HepG2 (cell line): ENCODE measurements around the gene NECTIN2. TPM values are rescaled to one million over a fixed set of nuclear protein-coding genes. Genes with fewer than 3 reads are reported as not detected.

Experiments
- AHDC1 ChIP-seq: sonication (generic); formaldehyde crosslinking; IDR thresholded peaks from 2 replicates; pipeline ENCODE4 v1.5.1; 2020; ENCODE audit warnings: mild to moderate bottlenecking, missing genetic modification reagents, borderline replicate concordance
- AHR ChIP-seq: IDR thresholded peaks from 2 replicates; pipeline ENCODE4 v1.6.1; 2018; ENCODE audit warnings: missing genetic modification reagents, missing compliant biosample characterization
- CEBPG ChIP-seq: IDR thresholded peaks from 2 replicates; pipeline ENCODE4 v1.6.1; 2016
- FOXK2 ChIP-seq: fragments of 450-650 bp; IDR thresholded peaks from 2 replicates; pipeline ENCODE4 v1.6.1; 2016
- GATAD1 ChIP-seq: IDR thresholded peaks from 2 replicates; pipeline ENCODE4 v1.6.1; 2016; ENCODE audit warnings: missing genetic modification reagents, missing compliant biosample characterization
- HCFC1 ChIP-seq: fragments of 150-350 bp; IDR thresholded peaks from 2 replicates; pipeline ENCODE4 v1.6.1; 2014; ENCODE audit warnings: low read depth, low read length
- HMGXB4 ChIP-seq, 2 experiments: sonication (generic) in 1 of 2; formaldehyde crosslinking in 1 of 2; IDR thresholded peaks; 2 replicates each; pipeline versions ENCODE4 v1.4.0 to v1.6.1; 2018 to 2020; ENCODE audit warnings: missing genetic modification reagents in 2 of 2, borderline replicate concordance in 1 of 2, low read depth in 1 of 2, mild to moderate bottlenecking in 1 of 2, missing biosample characterization in 1 of 2
- IRF2 ChIP-seq: IDR thresholded peaks from 2 replicates; pipeline ENCODE4 v1.6.1; 2018; ENCODE audit warnings: missing genetic modification reagents, missing compliant biosample characterization
- JARID2 ChIP-seq: sonication (generic); formaldehyde crosslinking; IDR thresholded peaks from 2 replicates; pipeline ENCODE4 v1.8.1; 2023; ENCODE audit warnings: missing genetic modification reagents, inconsistent platforms; ENCODE audit not compliant: insufficient replicate concordance
- JUNB ChIP-seq: sonication (generic); formaldehyde crosslinking; IDR thresholded peaks from 2 replicates; pipeline ENCODE4 v1.8.0; 2022; ENCODE audit warnings: missing genetic modification reagents, mild to moderate bottlenecking, borderline replicate concordance
- KDM1A ChIP-seq: IDR thresholded peaks from 2 replicates; pipeline ENCODE4 v1.6.1; 2016; ENCODE audit warnings: missing compliant biosample characterization
- KDM2A ChIP-seq: sonication (generic); formaldehyde crosslinking; IDR thresholded peaks from 2 replicates; pipeline ENCODE4 v1.4.0; 2020; ENCODE audit warnings: low read depth, missing genetic modification reagents, borderline replicate concordance
- MIER2 ChIP-seq: IDR thresholded peaks from 2 replicates; pipeline ENCODE4 v1.6.1; 2016; ENCODE audit warnings: missing biosample characterization, missing genetic modification reagents
- ZNF256 ChIP-seq: sonication (generic); formaldehyde crosslinking; conservative IDR thresholded peaks from 2 replicates; pipeline ENCODE4 v1.4.0; 2020; ENCODE audit warnings: missing genetic modification reagents
- ZNF337 ChIP-seq: sonication (generic); formaldehyde crosslinking; IDR thresholded peaks from 2 replicates; pipeline ENCODE4 v1.5.1; 2020; ENCODE audit warnings: missing genetic modification reagents, low read depth, mild to moderate bottlenecking, borderline replicate concordance
- ZNF737 ChIP-seq: sonication (generic); formaldehyde crosslinking; IDR thresholded peaks from 2 replicates; pipeline ENCODE4 v1.5.0; 2020; ENCODE audit warnings: missing genetic modification reagents, mild to moderate bottlenecking, borderline replicate concordance
- ZNF770 ChIP-seq: sonication (generic); formaldehyde crosslinking; IDR thresholded peaks from 2 replicates; pipeline ENCODE4 v1.5.0; 2020; ENCODE audit warnings: mild to moderate bottlenecking, missing genetic modification reagents
- polyA plus RNA-seq, 8 experiments: library from polyadenylated mRNA; depleted of rRNA in 3 of 8; stranded (reverse) in 7 of 8; unstranded in 1 of 8; fragments of >200 nt; fragmentation: Illumina TruSeq in 4 of 8; extraction: Trizol in 4 of 8; gene quantifications; 2 replicates each; pipeline versions ENCODE4 v1.2.1 to v1.2.3, GENCODE V29; 2011 to 2016; ENCODE audit warnings: low read depth in 4 of 8, missing spikeins in 1 of 8, mixed read lengths in 1 of 8; ENCODE audit not compliant: insufficient read depth in 1 of 8
- total RNA-seq, 5 experiments: library from RNA; depleted of rRNA; stranded (reverse); fragments of >200 nt; fragmentation: Illumina TruSeq; extraction: Trizol; gene quantifications; 2 replicates each; pipeline ENCODE4 v1.2.3, GENCODE V29; 2016; ENCODE audit warnings: low read depth in 1 of 5
- TF ChIP-seq, protein P1 (sequence below): sonication (generic); formaldehyde crosslinking; IDR thresholded peaks from 2 replicates; pipeline ENCODE4 v1.5.0; 2020; ENCODE audit warnings: mild to moderate bottlenecking, missing genetic modification reagents

NECTIN2 gene
- total and polyA plus RNA-seq, 2 of the 13 experiments (the other 11 are each of a cell fraction or from before 2014, with no cell fraction given), result 75.4 to 114 TPM

- no peak for TF ChIP-seq HCFC1
- TF ChIP-seq ZNF737 (CRISPR knock-in tag), result no peak
- TF ChIP-seq JUNB, result no peak
- TF ChIP-seq GATAD1 (CRISPR knock-in tag), result 0 out of 2 replicates have a peak, but pooled peaks have one; percentile 30
- TF ChIP-seq JARID2 (CRISPR knock-in tag), result no peak
- 0 out of 2 replicates have a peak, but pooled peaks have one; percentile 39 for TF ChIP-seq AHR (CRISPR knock-in tag)
- no peak for TF ChIP-seq ZNF337
- peak; percentile 26; the same call in 1 of the 2 replicates for TF ChIP-seq FOXK2
- peak; percentile 75; the same call in 1 of the 2 replicates for TF ChIP-seq ZNF770 (CRISPR knock-in tag)
- 0 out of 2 replicates have a peak, but pooled peaks have one; percentile 25 for TF ChIP-seq MIER2 (CRISPR knock-in tag)
- TF ChIP-seq ZNF256, result no peak
- TF ChIP-seq AHDC1 (CRISPR knock-in tag), result no peak
- peak in 1 of 2 experiments; percentile 83; a peak in 3 of 4 replicates for TF ChIP-seq HMGXB4 (CRISPR knock-in tag; IDR thresholded peaks at IDR 0.05; ENCODE audit: borderline replicate concordance in 1 of 2, low read depth in 1 of 2)
- peak; percentile 70 for TF ChIP-seq CEBPG (CRISPR knock-in tag)
- TF ChIP-seq IRF2 (CRISPR knock-in tag), result 0 out of 2 replicates have a peak, but pooled peaks have one; percentile 39
- peak; percentile 44; the same call in 1 of the 2 replicates for TF ChIP-seq KDM2A (CRISPR knock-in tag)
- TF ChIP-seq KDM1A (CRISPR knock-in tag), result peak; percentile 41; the same call in 1 of the 2 replicates
- TF ChIP-seq, protein P1, sequence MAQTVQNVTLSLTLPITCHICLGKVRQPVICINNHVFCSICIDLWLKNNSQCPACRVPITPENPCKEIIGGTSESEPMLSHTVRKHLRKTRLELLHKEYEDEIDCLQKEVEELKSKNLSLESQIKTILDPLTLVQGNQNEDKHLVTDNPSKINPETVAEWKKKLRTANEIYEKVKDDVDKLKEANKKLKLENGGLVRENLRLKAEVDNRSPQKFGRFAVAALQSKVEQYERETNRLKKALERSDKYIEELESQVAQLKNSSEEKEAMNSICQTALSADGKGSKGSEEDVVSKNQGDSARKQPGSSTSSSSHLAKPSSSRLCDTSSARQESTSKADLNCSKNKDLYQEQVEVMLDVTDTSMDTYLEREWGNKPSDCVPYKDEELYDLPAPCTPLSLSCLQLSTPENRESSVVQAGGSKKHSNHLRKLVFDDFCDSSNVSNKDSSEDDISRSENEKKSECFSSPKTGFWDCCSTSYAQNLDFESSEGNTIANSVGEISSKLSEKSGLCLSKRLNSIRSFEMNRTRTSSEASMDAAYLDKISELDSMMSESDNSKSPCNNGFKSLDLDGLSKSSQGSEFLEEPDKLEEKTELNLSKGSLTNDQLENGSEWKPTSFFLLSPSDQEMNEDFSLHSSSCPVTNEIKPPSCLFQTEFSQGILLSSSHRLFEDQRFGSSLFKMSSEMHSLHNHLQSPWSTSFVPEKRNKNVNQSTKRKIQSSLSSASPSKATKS, result no peak
These were observed 45.6 kb upstream of the NECTIN2 start (continued) for GRCh38 chr19:44800461-44800860.
